GM21786 (cell line): ENCODE measurements around the gene STARD13.

ENCODE experiments used
- ATAC-seq: cut with Tn5 transposase; IDR thresholded peaks from one replicate; pipeline ENCODE4 v1.9.1; 2021; ENCODE audit not compliant: unreplicated experiment

STARD13 gene

DNA sequence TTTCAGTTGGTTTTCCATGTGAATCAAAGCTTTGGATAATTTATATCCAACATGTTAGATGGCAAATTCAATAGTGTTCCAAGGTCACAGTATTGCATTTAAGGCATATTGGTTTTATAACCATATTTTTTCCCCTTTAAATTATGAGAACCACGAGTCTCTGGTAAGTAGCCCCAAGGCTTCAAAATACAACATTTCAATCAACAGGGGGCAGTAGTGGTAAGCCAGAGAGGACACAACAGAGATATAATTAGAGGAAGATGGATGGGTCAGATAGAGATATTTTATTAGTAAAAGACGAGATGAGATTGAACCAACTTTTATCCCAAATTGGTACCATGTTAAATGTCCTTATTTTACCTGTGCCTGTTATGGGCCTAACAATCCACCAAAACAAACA is 216.2 kb downstream of the STARD13 start:
- ATAC-seq = no peak

GRCh38 chr13:33066329-33066728 is 219.2 kb downstream of the STARD13 start:
- no peak for ATAC-seq

DNA sequence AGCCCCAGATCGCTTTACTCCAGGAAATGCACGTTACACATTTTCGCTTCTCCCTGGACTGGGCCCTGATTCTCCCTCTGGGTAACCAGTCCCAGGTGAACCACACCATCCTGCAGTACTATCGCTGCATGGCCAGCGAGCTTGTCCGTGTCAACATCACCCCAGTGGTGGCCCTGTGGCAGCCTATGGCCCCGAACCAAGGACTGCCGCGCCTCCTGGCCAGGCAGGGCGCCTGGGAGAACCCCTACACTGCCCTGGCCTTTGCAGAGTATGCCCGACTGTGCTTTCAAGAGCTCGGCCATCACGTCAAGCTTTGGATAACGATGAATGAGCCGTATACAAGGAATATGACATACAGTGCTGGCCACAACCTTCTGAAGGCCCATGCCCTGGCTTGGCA is 224.7 kb downstream of the STARD13 start:
- ATAC-seq = no peak

- no peak for ATAC-seq
Observed at GRCh38 chr13:33058776-33059327, 226.7 kb downstream of the STARD13 start.

DNA sequence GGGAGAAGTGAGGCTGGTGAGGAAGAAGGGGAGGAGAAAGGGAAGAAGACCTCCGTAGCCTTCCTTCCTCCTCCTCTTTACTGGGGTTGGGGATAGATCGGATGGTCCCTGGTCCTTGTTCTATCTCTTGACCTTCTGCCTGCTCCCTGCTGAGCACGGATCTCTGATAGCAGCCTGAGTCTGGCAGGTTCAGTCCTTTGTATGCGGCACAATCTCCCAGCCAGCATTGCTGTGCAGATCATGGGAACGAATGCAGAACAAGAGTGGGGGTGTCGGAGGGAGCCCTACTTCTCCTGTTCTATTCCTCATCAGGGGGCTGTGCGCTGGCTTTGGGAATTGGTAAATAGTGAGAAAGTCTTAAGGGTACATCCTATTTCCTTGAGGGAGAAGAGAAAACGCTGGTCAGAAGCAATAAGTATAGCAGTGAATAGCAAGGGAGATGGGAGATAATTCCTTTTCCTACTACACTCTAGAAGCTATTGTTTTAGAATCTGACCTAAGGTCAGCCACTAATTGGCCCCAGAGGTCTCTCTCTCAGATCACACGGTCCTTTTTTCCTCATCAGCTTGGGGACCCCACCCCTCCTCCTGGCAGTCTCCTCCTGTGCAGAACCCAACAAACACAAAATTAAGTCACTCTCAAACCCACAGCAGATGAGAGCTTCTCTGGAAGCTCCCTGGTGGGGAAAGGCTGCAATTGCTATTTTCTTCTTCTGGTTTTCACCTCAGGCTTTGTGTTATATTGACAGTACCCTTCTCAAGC is 228.4 kb downstream of the STARD13 start:
- no peak for ATAC-seq

- ATAC-seq = no peak
Observed at GRCh38 chr13:33053397-33054066, 232.0 kb downstream of the STARD13 start.
